ENCODE data around the gene ZNF302.
A peak's percentile ranks its signal among the peaks of the same experiment; 100 is the strongest.

ZNF302 gene

DNA sequence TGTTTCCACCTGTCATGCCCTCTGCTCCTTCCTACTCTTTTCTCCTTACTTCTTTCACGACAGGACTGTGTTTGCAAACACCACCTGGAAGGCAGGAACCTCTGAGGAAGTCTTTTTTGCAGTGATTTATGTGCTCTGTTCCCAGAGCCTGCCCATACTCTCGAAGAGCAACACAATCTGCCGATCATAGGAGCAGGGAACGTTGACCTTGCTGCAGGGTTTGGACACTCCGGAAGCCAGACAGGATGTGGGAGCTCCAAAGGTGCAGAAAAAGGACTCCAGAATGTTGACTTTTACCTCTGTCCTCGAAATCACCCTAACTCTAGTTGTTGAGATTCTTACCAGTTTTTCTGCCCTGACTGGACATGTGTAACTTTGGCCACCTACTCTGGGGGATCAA lies 47.9 kb downstream of the ZNF302 start:
- Histone ChIP-seq H3K27ac (ENCODE audit: insufficient read depth in 1 of 2, low read depth in 1 of 2, low read length in 2 of 2, poor library complexity in 1 of 2, severe bottlenecking in 2 of 2) (no peak overlapping the region), H3K9me3 (ENCODE audit: control extremely low read depth in 1 of 5, control insufficient read depth in 4 of 5, insufficient read depth in 2 of 5, low read depth in 1 of 5, low read length in 4 of 5) (peaks cover 0 to 8% (median 0%) of the 10 kb centered on the region in 5 experiments), H3K36me3 (ENCODE audit: control insufficient read depth in 4 of 4, insufficient read depth in 4 of 4, low read length in 3 of 4) (no peaks in the 10 kb centered on the region), H3K4me1 (ENCODE audit: control extremely low read depth in 1 of 4, control insufficient read depth in 4 of 4, insufficient read depth in 4 of 4, low read length in 3 of 4) (no peaks in the 10 kb centered on the region), H3K27me3 (replicated peaks in 2 of 5; ENCODE audit: control insufficient read depth in 4 of 5, insufficient read depth in 5 of 5, low read length in 4 of 5) (peaks cover 0 to 37% (median 0%) of the 10 kb centered on the region in 5 experiments), H3K4me3 (ENCODE audit: control insufficient read depth in 1 of 7, extremely low read depth in 1 of 7, insufficient read depth in 4 of 7, low read depth in 2 of 7, low read length in 6 of 7) (no peak overlapping the region)
- ChIA-PET CTCF (no interaction called here), POLR2A (no interaction called here)
- DNase-seq, result no peak
- 53% methylated on average over 5 of the region's 6 CpGs for WGBS (ENCODE audit: insufficient coverage)

- Histone ChIP-seq H3K9me3 (ENCODE audit: control extremely low read depth in 1 of 5, control insufficient read depth in 4 of 5, insufficient read depth in 2 of 5, low read depth in 1 of 5, low read length in 4 of 5) (peaks cover 0 to 17% (median 7%) of the 10 kb centered on the region in 5 experiments), H3K27ac (ENCODE audit: insufficient read depth in 1 of 2, low read depth in 1 of 2, low read length in 2 of 2, poor library complexity in 1 of 2, severe bottlenecking in 2 of 2) (no peak overlapping the region), H3K4me3 (ENCODE audit: control insufficient read depth in 1 of 7, extremely low read depth in 1 of 7, insufficient read depth in 4 of 7, low read depth in 2 of 7, low read length in 6 of 7) (no peak overlapping the region), H3K36me3 (ENCODE audit: control insufficient read depth in 4 of 4, insufficient read depth in 4 of 4, low read length in 3 of 4) (peaks cover 4 to 10% (median 6%) of the 10 kb centered on the region in 4 experiments), H3K27me3 (replicated peaks in 2 of 5; ENCODE audit: control insufficient read depth in 4 of 5, insufficient read depth in 5 of 5, low read length in 4 of 5) (peaks cover 0 to 6% (median 0%) of the 10 kb centered on the region in 5 experiments), H3K4me1 (ENCODE audit: control extremely low read depth in 1 of 4, control insufficient read depth in 4 of 4, insufficient read depth in 4 of 4, low read length in 3 of 4) (peaks cover 3 to 28% (median 19%) of the 10 kb centered on the region in 4 experiments)
- ChIA-PET CTCF (interaction anchor here (0.9 kb wide), 1 partner anchor 92 kb away, joined by 3 read pairs; no protein-coding TSS in a partner anchor), POLR2A (no interaction called here)
- 97% methylated on average over 7 of the region's 11 CpGs for WGBS (ENCODE audit: insufficient coverage)
- DNase-seq, result no peak
Measured at GRCh38 chr19:34731019-34731829, 53.7 kb downstream of the ZNF302 start.

DNA sequence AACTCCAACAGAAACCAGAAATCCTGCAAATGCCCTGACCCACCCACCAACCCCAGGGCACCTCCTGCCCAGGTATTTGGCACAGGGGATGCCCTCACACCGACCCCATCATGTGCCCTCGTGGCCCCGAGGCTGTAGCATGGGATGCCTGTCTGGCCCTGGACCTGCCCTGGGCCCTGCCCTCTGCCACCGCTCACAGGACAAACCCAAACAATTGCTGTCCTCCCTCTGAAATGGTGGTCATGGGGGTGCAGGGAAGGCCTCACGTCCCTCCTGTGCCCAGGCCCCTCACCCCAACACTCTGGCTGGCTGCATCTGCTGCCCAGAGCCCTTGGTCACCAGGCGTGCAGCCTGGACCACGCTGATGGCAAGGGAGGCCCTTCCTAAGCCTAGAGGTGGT lies 54.5 kb downstream of the ZNF302 start:
- WGBS (ENCODE audit: insufficient coverage), result 100% methylated on average over 6 of the region's 7 CpGs
- peaks cover 0 to 23% (median 11%) of the 10 kb centered on the region in 5 experiments for H3K9me3 ChIP-seq (ENCODE audit: control extremely low read depth in 1 of 5, control insufficient read depth in 4 of 5, insufficient read depth in 2 of 5, low read depth in 1 of 5, low read length in 4 of 5)
- H3K27me3 ChIP-seq (replicated peaks in 2 of 5; ENCODE audit: control insufficient read depth in 4 of 5, insufficient read depth in 5 of 5, low read length in 4 of 5), result no peaks in the 10 kb centered on the region
- DNase-seq, result no peak
- no peak overlapping the region for H3K27ac ChIP-seq (ENCODE audit: insufficient read depth in 1 of 2, low read depth in 1 of 2, low read length in 2 of 2, poor library complexity in 1 of 2, severe bottlenecking in 2 of 2)
- POLR2A ChIA-PET, result no interaction called here
- H3K36me3 ChIP-seq (ENCODE audit: control insufficient read depth in 4 of 4, insufficient read depth in 4 of 4, low read length in 3 of 4), result peaks cover 4 to 17% (median 7%) of the 10 kb centered on the region in 4 experiments
- peaks cover 3 to 28% (median 19%) of the 10 kb centered on the region in 4 experiments for H3K4me1 ChIP-seq (ENCODE audit: control extremely low read depth in 1 of 4, control insufficient read depth in 4 of 4, insufficient read depth in 4 of 4, low read length in 3 of 4)
- CTCF ChIA-PET, result interaction anchor here (0.9 kb wide), 1 partner anchor 93 kb away, joined by 3 read pairs; no protein-coding TSS in a partner anchor
- H3K4me3 ChIP-seq (ENCODE audit: control insufficient read depth in 1 of 7, extremely low read depth in 1 of 7, insufficient read depth in 4 of 7, low read depth in 2 of 7, low read length in 6 of 7), result no peak overlapping the region

DNA sequence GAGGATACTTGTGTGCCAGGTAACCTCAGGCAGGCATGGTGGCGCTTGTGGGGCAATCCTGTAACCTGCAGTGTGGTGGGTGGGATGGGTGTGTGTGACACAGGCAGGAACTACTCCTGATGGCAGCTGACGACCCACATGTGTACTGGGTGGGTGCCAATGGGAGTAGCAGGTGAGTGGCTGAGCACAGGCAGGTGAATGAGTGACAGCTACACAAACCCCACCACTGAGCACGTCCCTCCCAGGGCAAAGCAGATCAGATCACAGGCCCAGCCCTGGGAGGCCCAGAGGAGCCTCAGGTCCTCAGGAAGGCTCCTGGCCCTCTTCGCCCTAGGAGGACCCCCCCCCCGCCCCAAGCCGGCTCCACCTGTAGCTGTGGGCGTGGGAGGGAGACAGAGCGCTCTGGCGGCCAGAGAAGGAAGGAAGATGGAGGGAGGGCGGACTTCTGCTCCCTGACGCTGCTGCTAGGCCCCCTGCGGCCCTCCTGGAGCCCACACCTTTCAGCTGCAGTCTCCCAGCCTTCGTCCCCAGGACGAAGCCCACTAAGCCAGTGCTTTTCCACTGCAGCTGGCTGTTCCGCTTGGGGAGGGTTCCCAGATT lies 55.2 kb downstream of the ZNF302 start:
- peak; percentile 13 to 41 (median 38) for DNase-seq
- Histone ChIP-seq H3K27me3 (replicated peaks in 2 of 5; ENCODE audit: control insufficient read depth in 4 of 5, insufficient read depth in 5 of 5, low read length in 4 of 5) (no peaks in the 10 kb centered on the region), H3K27ac (ENCODE audit: insufficient read depth in 1 of 2, low read depth in 1 of 2, low read length in 2 of 2, poor library complexity in 1 of 2, severe bottlenecking in 2 of 2) (peak overlapping the region; percentile 86 to 94), H3K4me3 (ENCODE audit: control insufficient read depth in 1 of 7, extremely low read depth in 1 of 7, insufficient read depth in 4 of 7, low read depth in 2 of 7, low read length in 6 of 7) (peak overlapping the region; percentile 32 to 95 (median 84)), H3K4me1 (ENCODE audit: control extremely low read depth in 1 of 4, control insufficient read depth in 4 of 4, insufficient read depth in 4 of 4, low read length in 3 of 4) (peaks cover 3 to 28% (median 19%) of the 10 kb centered on the region in 4 experiments), H3K9me3 (ENCODE audit: control extremely low read depth in 1 of 5, control insufficient read depth in 4 of 5, insufficient read depth in 2 of 5, low read depth in 1 of 5, low read length in 4 of 5) (peaks cover 0 to 28% (median 14%) of the 10 kb centered on the region in 5 experiments), H3K36me3 (ENCODE audit: control insufficient read depth in 4 of 4, insufficient read depth in 4 of 4, low read length in 3 of 4) (peaks cover 6 to 24% (median 11%) of the 10 kb centered on the region in 4 experiments)
- WGBS (ENCODE audit: insufficient coverage), result 59% methylated on average over 11 of the region's 15 CpGs
- ChIA-PET POLR2A (no interaction called here), CTCF (interaction anchor here (0.7 kb wide), 1 partner anchor 11 kb away, joined by 3 read pairs; no protein-coding TSS in a partner anchor)

GRCh38 chr19:34733266-34733745 lies 55.8 kb downstream of the ZNF302 start:
- Histone ChIP-seq H3K36me3 (ENCODE audit: control insufficient read depth in 4 of 4, insufficient read depth in 4 of 4, low read length in 3 of 4) (peaks cover 6 to 30% (median 15%) of the 10 kb centered on the region in 4 experiments), H3K27me3 (replicated peaks in 2 of 5; ENCODE audit: control insufficient read depth in 4 of 5, insufficient read depth in 5 of 5, low read length in 4 of 5) (no peaks in the 10 kb centered on the region), H3K27ac (ENCODE audit: insufficient read depth in 1 of 2, low read depth in 1 of 2, low read length in 2 of 2, poor library complexity in 1 of 2, severe bottlenecking in 2 of 2) (peak overlapping the region; percentile 86 to 94), H3K9me3 (ENCODE audit: control extremely low read depth in 1 of 5, control insufficient read depth in 4 of 5, insufficient read depth in 2 of 5, low read depth in 1 of 5, low read length in 4 of 5) (peaks cover 0 to 32% (median 16%) of the 10 kb centered on the region in 5 experiments), H3K4me3 (ENCODE audit: control insufficient read depth in 1 of 7, extremely low read depth in 1 of 7, insufficient read depth in 4 of 7, low read depth in 2 of 7, low read length in 6 of 7) (peak overlapping the region; percentile 75 to 95 (median 84)), H3K4me1 (ENCODE audit: control extremely low read depth in 1 of 4, control insufficient read depth in 4 of 4, insufficient read depth in 4 of 4, low read length in 3 of 4) (peaks cover 3 to 28% (median 19%) of the 10 kb centered on the region in 4 experiments)
- POLR2A ChIA-PET, result no interaction called here
- WGBS (ENCODE audit: insufficient coverage), result 0% methylated on average over 13 of the region's 13 CpGs
- CTCF ChIA-PET, result interaction anchor here (0.7 kb wide), 1 partner anchor 12 kb away, joined by 3 read pairs; no protein-coding TSS in a partner anchor
- peak; percentile 90 to 96 (median 96) for DNase-seq

GRCh38 chr19:34733746-34734536 lies 56.5 kb downstream of the ZNF302 start, which contains the start of gene ZNF181:
TSS of gene ZNF181 (plus strand) at chr19:34734243. CDS start at chr19:34735038, 795 bp downstream.
- H3K9me3 ChIP-seq (ENCODE audit: control extremely low read depth in 1 of 5, control insufficient read depth in 4 of 5, insufficient read depth in 2 of 5, low read depth in 1 of 5, low read length in 4 of 5), result peaks cover 0 to 32% (median 20%) of the 10 kb centered on the region in 5 experiments
- ChIA-PET POLR2A (no interaction called here), CTCF (no interaction called here)
- peak; percentile 93 to 96 (median 95) for DNase-seq
- H3K4me3 ChIP-seq (ENCODE audit: control insufficient read depth in 1 of 7, extremely low read depth in 1 of 7, insufficient read depth in 4 of 7, low read depth in 2 of 7, low read length in 6 of 7), result peak within 1 kb of the TSS; percentile 75 to 95 (median 84)
- peaks cover 3 to 28% (median 19%) of the 10 kb centered on the region in 4 experiments for H3K4me1 ChIP-seq (ENCODE audit: control extremely low read depth in 1 of 4, control insufficient read depth in 4 of 4, insufficient read depth in 4 of 4, low read length in 3 of 4)
- H3K27me3 ChIP-seq (replicated peaks in 2 of 5; ENCODE audit: control insufficient read depth in 4 of 5, insufficient read depth in 5 of 5, low read length in 4 of 5), result no peaks in the 10 kb centered on the region
- H3K27ac ChIP-seq (ENCODE audit: insufficient read depth in 1 of 2, low read depth in 1 of 2, low read length in 2 of 2, poor library complexity in 1 of 2, severe bottlenecking in 2 of 2), result peak within 1 kb of the TSS; percentile 86 to 94
- under 1% methylated on average over 61 of the region's 67 CpGs for WGBS (ENCODE audit: insufficient coverage)
- peaks cover 6 to 37% (median 17%) of the 10 kb centered on the region in 4 experiments for H3K36me3 ChIP-seq (ENCODE audit: control insufficient read depth in 4 of 4, insufficient read depth in 4 of 4, low read length in 3 of 4)
